SJCRH30 (cell line): ENCODE results near the gene KLK11. TPM values are rescaled to one million over a fixed set of nuclear protein-coding genes. Genes with fewer than 3 reads are reported as not detected.

Source experiments
- DNase-seq, 2 experiments: peaks; one replicate each; pipeline ENCODE4 v3.0.0-alpha.2; 2015 to 2020
- H3K27ac ChIP-seq: fragments of 250-450 bp; sonication (Bioruptor Pico); 2 replicates; pipeline ENCODE4 v1.5.1; 2020; ENCODE audit warnings: mild to moderate bottlenecking, moderate library complexity
- H3K27me3 ChIP-seq: fragments of 250-450 bp; sonication (Bioruptor Pico); 2 replicates; pipeline ENCODE4 v1.5.1; 2020; ENCODE audit warnings: mild to moderate bottlenecking, moderate library complexity
- H3K36me3 ChIP-seq: fragments of 250-450 bp; sonication (Bioruptor Pico); 2 replicates; pipeline ENCODE4 v1.5.1; 2020; ENCODE audit warnings: mild to moderate bottlenecking, moderate library complexity
- H3K4me1 ChIP-seq: fragments of 250-450 bp; sonication (Bioruptor Pico); 2 replicates; pipeline ENCODE4 v1.5.1; 2020; ENCODE audit warnings: mild to moderate bottlenecking, moderate library complexity
- H3K4me3 ChIP-seq: fragments of 250-450 bp; sonication (Bioruptor Pico); 2 replicates; pipeline ENCODE4 v1.5.1; 2020; ENCODE audit warnings: mild to moderate bottlenecking, moderate library complexity
- H3K9me3 ChIP-seq: fragments of 250-450 bp; sonication (Bioruptor Pico); replicated peaks from 2 replicates; pipeline ENCODE4 v1.5.1; 2020; ENCODE audit warnings: mild to moderate bottlenecking, moderate library complexity
- total RNA-seq: library from RNA; depleted of rRNA; stranded (reverse); fragments of >200 nt; shearing (Covaris generic); gene quantifications from 2 replicates; pipeline ENCODE4 v1.2.3, GENCODE V29; 2014; rRNA removed

Gene KLK11
- not detected in 2 replicates for total RNA-seq

- no peak within 1 kb of the TSS for H3K27ac ChIP-seq
- DNase-seq: no peak
- peaks cover 16% of the 10 kb centered on the region; the same call in 1 of the 2 replicates for H3K27me3 ChIP-seq
- no peaks in the 10 kb centered on the region for H3K36me3 ChIP-seq
- H3K4me1 ChIP-seq: no peaks in the 10 kb centered on the region
- H3K4me3 ChIP-seq: no peak within 1 kb of the TSS
- no peaks in the 10 kb centered on the region for H3K9me3 ChIP-seq
Observed at GRCh38 chr19:51026554-51026831, at the start of gene KLK11. Gene KLK11, minus strand, starts transcription at chr19:51026616. Its CDS starts 985 bp downstream, at chr19:51025631.

GRCh38 chr19:51075998-51076397 lies 49.6 kb upstream of the KLK11 start:
- Histone ChIP-seq H3K27me3 (no peaks in the 10 kb centered on the region; the same call in 1 of the 2 replicates), H3K4me3 (no peak overlapping the region), H3K27ac (no peak overlapping the region), H3K9me3 (no peaks in the 10 kb centered on the region), H3K4me1 (no peaks in the 10 kb centered on the region), H3K36me3 (no peaks in the 10 kb centered on the region)
- DNase-seq: no peak

GRCh38 chr19:51071095-51071405 lies 44.6 kb upstream of the KLK11 start:
- Histone ChIP-seq H3K9me3 (no peaks in the 10 kb centered on the region), H3K36me3 (no peaks in the 10 kb centered on the region), H3K4me1 (no peaks in the 10 kb centered on the region), H3K4me3 (no peak overlapping the region), H3K27ac (no peak overlapping the region), H3K27me3 (no peaks in the 10 kb centered on the region; the same call in 1 of the 2 replicates)
- no peak for DNase-seq

GRCh38 chr19:51070334-51071094 lies 44.1 kb upstream of the KLK11 start:
- H3K4me1 ChIP-seq: no peaks in the 10 kb centered on the region
- H3K27ac ChIP-seq: no peak overlapping the region
- H3K4me3 ChIP-seq: no peak overlapping the region
- no peaks in the 10 kb centered on the region; the same call in 1 of the 2 replicates for H3K27me3 ChIP-seq
- H3K36me3 ChIP-seq: no peaks in the 10 kb centered on the region
- DNase-seq: no peak
- H3K9me3 ChIP-seq: no peaks in the 10 kb centered on the region

- DNase-seq: no peak
- Histone ChIP-seq H3K9me3 (no peaks in the 10 kb centered on the region), H3K27me3 (no peaks in the 10 kb centered on the region; the same call in 1 of the 2 replicates), H3K36me3 (no peaks in the 10 kb centered on the region), H3K4me3 (no peak overlapping the region), H3K4me1 (no peaks in the 10 kb centered on the region), H3K27ac (no peak overlapping the region)
Observed at GRCh38 chr19:51066393-51067186, 40.2 kb upstream of the KLK11 start.

GRCh38 chr19:51065221-51065960 lies 39.0 kb upstream of the KLK11 start:
- DNase-seq: no peak
- H3K27ac ChIP-seq: no peak overlapping the region
- H3K27me3 ChIP-seq: no peaks in the 10 kb centered on the region; the same call in 1 of the 2 replicates
- no peak overlapping the region for H3K4me3 ChIP-seq
- no peaks in the 10 kb centered on the region for H3K4me1 ChIP-seq
- no peaks in the 10 kb centered on the region for H3K9me3 ChIP-seq
- H3K36me3 ChIP-seq: no peaks in the 10 kb centered on the region

GRCh38 chr19:51064534-51065220 lies 38.3 kb upstream of the KLK11 start, which contains the start of gene KLK13:
Gene KLK13, minus strand, starts transcription at chr19:51065092. Its CDS starts 25 bp downstream, at chr19:51065067.
- no peaks in the 10 kb centered on the region for H3K9me3 ChIP-seq
- no peak for DNase-seq
- no peaks in the 10 kb centered on the region for H3K36me3 ChIP-seq
- no peaks in the 10 kb centered on the region for H3K4me1 ChIP-seq
- no peaks in the 10 kb centered on the region; the same call in 1 of the 2 replicates for H3K27me3 ChIP-seq
- H3K27ac ChIP-seq: no peak within 1 kb of the TSS
- no peak within 1 kb of the TSS for H3K4me3 ChIP-seq

GRCh38 chr19:51063664-51064063 lies 37.2 kb upstream of the KLK11 start:
- Histone ChIP-seq H3K36me3 (no peaks in the 10 kb centered on the region), H3K27me3 (no peaks in the 10 kb centered on the region; the same call in 1 of the 2 replicates), H3K9me3 (no peaks in the 10 kb centered on the region), H3K27ac (no peak overlapping the region), H3K4me1 (no peaks in the 10 kb centered on the region), H3K4me3 (no peak overlapping the region)
- DNase-seq: no peak

GRCh38 chr19:51060973-51061372 lies 34.6 kb upstream of the KLK11 start:
- no peaks in the 10 kb centered on the region for H3K9me3 ChIP-seq
- no peaks in the 10 kb centered on the region for H3K27me3 ChIP-seq
- H3K27ac ChIP-seq: no peak overlapping the region
- H3K4me3 ChIP-seq: no peak overlapping the region
- no peaks in the 10 kb centered on the region for H3K36me3 ChIP-seq
- DNase-seq: no peak
- H3K4me1 ChIP-seq: no peaks in the 10 kb centered on the region

- Histone ChIP-seq H3K4me1 (no peaks in the 10 kb centered on the region), H3K27me3 (no peaks in the 10 kb centered on the region), H3K4me3 (no peak overlapping the region), H3K36me3 (no peaks in the 10 kb centered on the region), H3K9me3 (no peaks in the 10 kb centered on the region), H3K27ac (no peak overlapping the region)
- no peak for DNase-seq
Observed at GRCh38 chr19:51060336-51060735, 33.9 kb upstream of the KLK11 start.

GRCh38 chr19:51059715-51060114 lies 33.3 kb upstream of the KLK11 start:
- H3K27ac ChIP-seq: no peak overlapping the region
- H3K4me3 ChIP-seq: no peak overlapping the region
- no peaks in the 10 kb centered on the region for H3K27me3 ChIP-seq
- H3K9me3 ChIP-seq: no peaks in the 10 kb centered on the region
- H3K36me3 ChIP-seq: no peaks in the 10 kb centered on the region
- H3K4me1 ChIP-seq: no peaks in the 10 kb centered on the region
- DNase-seq: peak in 1 of 2 experiments; percentile 6

- H3K27me3 ChIP-seq: no peaks in the 10 kb centered on the region
- no peaks in the 10 kb centered on the region for H3K9me3 ChIP-seq
- no peak for DNase-seq
- H3K4me1 ChIP-seq: no peaks in the 10 kb centered on the region
- H3K4me3 ChIP-seq: no peak overlapping the region
- H3K36me3 ChIP-seq: no peaks in the 10 kb centered on the region
- H3K27ac ChIP-seq: no peak overlapping the region
Observed at GRCh38 chr19:51055866-51056265, 29.4 kb upstream of the KLK11 start.

- no peak overlapping the region for H3K4me3 ChIP-seq
- no peaks in the 10 kb centered on the region for H3K4me1 ChIP-seq
- no peaks in the 10 kb centered on the region for H3K9me3 ChIP-seq
- no peaks in the 10 kb centered on the region for H3K27me3 ChIP-seq
- no peak overlapping the region for H3K27ac ChIP-seq
- no peak for DNase-seq
- H3K36me3 ChIP-seq: no peaks in the 10 kb centered on the region
Observed at GRCh38 chr19:51047031-51047335, 20.6 kb upstream of the KLK11 start.

- H3K36me3 ChIP-seq: no peaks in the 10 kb centered on the region
- DNase-seq: no peak
- no peaks in the 10 kb centered on the region for H3K4me1 ChIP-seq
- no peaks in the 10 kb centered on the region for H3K27me3 ChIP-seq
- H3K4me3 ChIP-seq: no peak overlapping the region
- no peak overlapping the region for H3K27ac ChIP-seq
- no peaks in the 10 kb centered on the region for H3K9me3 ChIP-seq
Observed at GRCh38 chr19:51044327-51044726, 17.9 kb upstream of the KLK11 start.

- DNase-seq: no peak
- no peaks in the 10 kb centered on the region for H3K27me3 ChIP-seq
- H3K36me3 ChIP-seq: no peaks in the 10 kb centered on the region
- H3K4me1 ChIP-seq: no peaks in the 10 kb centered on the region
- no peak overlapping the region for H3K4me3 ChIP-seq
- no peaks in the 10 kb centered on the region for H3K9me3 ChIP-seq
- no peak overlapping the region for H3K27ac ChIP-seq
Observed at GRCh38 chr19:51043497-51043896, 17.1 kb upstream of the KLK11 start.
